Ishikawa (cell line): ENCODE results near the gene BCAT1.

Experiments
- CREB1 ChIP-seq: IDR thresholded peaks from 2 replicates; pipeline ENCODE4 v1.6.1; 2012; ENCODE audit warnings: low read depth
- EGR1 ChIP-seq: IDR thresholded peaks from 2 replicates; pipeline ENCODE4 v1.6.1; 2012
- EP300 ChIP-seq: IDR thresholded peaks from 2 replicates; pipeline ENCODE4 v1.6.1; 2012; ENCODE audit warnings: borderline replicate concordance
- FOXM1 ChIP-seq: IDR thresholded peaks from 2 replicates; pipeline ENCODE4 v1.6.1; 2012; ENCODE audit warnings: low read depth, borderline replicate concordance
- MAX ChIP-seq: IDR thresholded peaks from 2 replicates; pipeline ENCODE4 v1.6.1; 2012
- RAD21 ChIP-seq: IDR thresholded peaks from 2 replicates; pipeline ENCODE4 v1.6.1; 2012; ENCODE audit warnings: low read depth
- REST ChIP-seq: IDR thresholded peaks from 2 replicates; pipeline ENCODE4 v1.6.1; 2012; ENCODE audit warnings: low read depth, mild to moderate bottlenecking
- TAF1 ChIP-seq: IDR thresholded peaks from 2 replicates; pipeline ENCODE4 v1.6.1; 2012; ENCODE audit warnings: low read depth, mild to moderate bottlenecking
- TCF12 ChIP-seq: IDR thresholded peaks from 2 replicates; pipeline ENCODE4 v1.6.1; 2012; ENCODE audit warnings: low read depth
- YY1 ChIP-seq: IDR thresholded peaks from 2 replicates; pipeline ENCODE4 v1.6.1; 2012; ENCODE audit warnings: low read depth
- ZBTB7A ChIP-seq: IDR thresholded peaks from 2 replicates; pipeline ENCODE4 v1.6.1; 2012; ENCODE audit warnings: low read depth

- no peak for TF ChIP-seq YY1
- TF ChIP-seq CREB1 = no peak
- TF ChIP-seq EP300 = no peak
- TF ChIP-seq FOXM1 = no peak
- TF ChIP-seq MAX = no peak
- no peak for TF ChIP-seq TCF12
- TF ChIP-seq RAD21 = no peak
- TF ChIP-seq EGR1 = no peak
- no peak for TF ChIP-seq ZBTB7A
- TF ChIP-seq TAF1 = no peak
- no peak for TF ChIP-seq REST
Observed at GRCh38 chr12:24845615-24846014, 103.3 kb downstream of the BCAT1 start.
